Nephron progenitor cell (in vitro differentiated cells): ENCODE measurements around the gene FIBCD1.

Experiments used
- DNase-seq: peaks from one replicate; pipeline ENCODE4 v3.0.0; 2021
- H3K27ac Mint-ChIP-seq: 2 replicates; pipeline ENCODE4 v1.8.0; 2021; ENCODE audit warnings: mild to moderate bottlenecking, moderate library complexity, mixed read lengths
- H3K27me3 Mint-ChIP-seq: 2 replicates; pipeline ENCODE4 v1.8.0; 2021; ENCODE audit warnings: mild to moderate bottlenecking, low read depth, mixed read lengths; ENCODE audit not compliant: poor library complexity
- H3K36me3 Mint-ChIP-seq: 2 replicates; pipeline ENCODE4 v1.8.0; 2021; ENCODE audit warnings: low read depth, mixed read lengths
- H3K4me1 Mint-ChIP-seq: 2 replicates; pipeline ENCODE4 v1.8.0; 2021; ENCODE audit warnings: mixed read lengths
- H3K4me3 Mint-ChIP-seq: 2 replicates; pipeline ENCODE4 v1.8.0; 2021; ENCODE audit warnings: mild to moderate bottlenecking, moderate library complexity, mixed read lengths
- H3K9me3 Mint-ChIP-seq: 2 replicates; pipeline ENCODE4 v1.8.0; 2021; ENCODE audit warnings: mild to moderate bottlenecking, moderate library complexity, mixed read lengths
- CTCF ChIP-seq: fragments of 200-600 bp; sonication (generic); IDR thresholded peaks from 2 replicates; pipeline ENCODE4 v1.5.0; 2021; ENCODE audit warnings: antibody characterized with exemption

Gene FIBCD1

GRCh38 chr9:130883479-130883878 lies 55.6 kb downstream of the FIBCD1 start:
- H3K27ac Mint-ChIP-seq, result peak overlapping the region; percentile 91

DNA sequence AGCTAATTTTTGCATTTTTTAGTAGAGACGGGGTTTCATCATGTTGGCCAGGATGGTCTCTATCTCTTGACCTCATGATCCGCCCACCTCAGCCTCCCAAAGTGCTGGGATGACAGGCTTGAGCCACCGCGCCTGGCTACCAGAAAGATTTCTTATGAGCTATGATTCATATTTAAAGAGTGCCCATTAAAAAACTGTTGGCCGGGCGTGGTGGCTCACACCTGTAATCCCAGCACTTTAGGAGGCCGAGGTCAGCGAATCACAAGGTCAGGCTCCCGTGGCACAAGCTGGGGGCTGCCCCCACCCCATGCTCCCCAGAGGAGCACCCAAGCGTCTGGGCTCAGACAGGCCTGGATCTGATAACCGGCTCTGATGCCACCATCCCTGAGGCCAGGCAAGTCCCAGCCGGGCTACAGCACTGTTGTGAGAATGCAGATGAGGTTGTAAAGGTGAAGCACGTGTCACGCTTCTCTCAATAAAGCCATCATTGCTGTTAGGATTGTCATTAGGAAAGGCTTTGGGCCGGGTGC lies 56.3 kb downstream of the FIBCD1 start:
- DNase-seq, result no peak
- H3K27me3 Mint-ChIP-seq, result no peaks in the 10 kb centered on the region
- H3K36me3 Mint-ChIP-seq, result peaks cover 73% of the 10 kb centered on the region
- H3K4me3 Mint-ChIP-seq, result no peak overlapping the region
- peaks cover 17% of the 10 kb centered on the region for H3K4me1 Mint-ChIP-seq
- TF ChIP-seq CTCF, result no peak
- H3K27ac Mint-ChIP-seq, result no peak overlapping the region
- no peaks in the 10 kb centered on the region for H3K9me3 Mint-ChIP-seq

More at GRCh38 chr9:130883479-130883878, 55.6 kb downstream of the FIBCD1 start:
- Mint-ChIP-seq H3K36me3 (peaks cover 75% of the 10 kb centered on the region), H3K4me1 (peaks cover 17% of the 10 kb centered on the region), H3K4me3 (no peak overlapping the region), H3K9me3 (no peaks in the 10 kb centered on the region), H3K27me3 (no peaks in the 10 kb centered on the region)
- no peak for TF ChIP-seq CTCF
- DNase-seq, result no peak

GRCh38 chr9:130881516-130881915 lies 57.5 kb downstream of the FIBCD1 start:
- peaks cover 12% of the 10 kb centered on the region for H3K4me1 Mint-ChIP-seq
- DNase-seq, result no peak
- no peak overlapping the region for H3K4me3 Mint-ChIP-seq
- no peak for TF ChIP-seq CTCF
- peaks cover 72% of the 10 kb centered on the region for H3K36me3 Mint-ChIP-seq
- no peaks in the 10 kb centered on the region for H3K9me3 Mint-ChIP-seq
- no peaks in the 10 kb centered on the region for H3K27me3 Mint-ChIP-seq
- H3K27ac Mint-ChIP-seq, result no peak overlapping the region

- H3K27ac Mint-ChIP-seq, result no peak overlapping the region
- H3K9me3 Mint-ChIP-seq, result no peaks in the 10 kb centered on the region
- peaks cover 7% of the 10 kb centered on the region for H3K4me1 Mint-ChIP-seq
- no peak overlapping the region for H3K4me3 Mint-ChIP-seq
- DNase-seq, result no peak
- no peak for TF ChIP-seq CTCF
- H3K27me3 Mint-ChIP-seq, result no peaks in the 10 kb centered on the region
- peaks cover 70% of the 10 kb centered on the region for H3K36me3 Mint-ChIP-seq
These were observed 58.3 kb downstream of the FIBCD1 start for GRCh38 chr9:130880599-130881220.

GRCh38 chr9:130879863-130880411 lies 59.1 kb downstream of the FIBCD1 start:
- H3K4me3 Mint-ChIP-seq, result no peak overlapping the region
- no peak overlapping the region for H3K27ac Mint-ChIP-seq
- no peak for DNase-seq
- no peaks in the 10 kb centered on the region for H3K9me3 Mint-ChIP-seq
- TF ChIP-seq CTCF, result no peak
- H3K27me3 Mint-ChIP-seq, result no peaks in the 10 kb centered on the region
- peaks cover 73% of the 10 kb centered on the region for H3K36me3 Mint-ChIP-seq
- no peaks in the 10 kb centered on the region for H3K4me1 Mint-ChIP-seq

GRCh38 chr9:130878295-130878694 lies 60.8 kb downstream of the FIBCD1 start:
- TF ChIP-seq CTCF, result no peak
- DNase-seq, result no peak
- Mint-ChIP-seq H3K4me1 (no peaks in the 10 kb centered on the region), H3K4me3 (no peak overlapping the region), H3K9me3 (no peaks in the 10 kb centered on the region), H3K27ac (no peak overlapping the region), H3K36me3 (peaks cover 81% of the 10 kb centered on the region), H3K27me3 (no peaks in the 10 kb centered on the region)
